Skin epidermis (tissue), 12 donors: Measurements from ENCODE around the gene DDX25.
"Not testable (repeated sequence)": the region's sequence is repeated elsewhere in the genome, so short reads cannot be mapped to it uniquely, and the experiment has no call there.

ENCODE experiments used
- H3K27ac ChIP-seq, 21 experiments: fragments of 200-600 bp; sonication (generic) in 11 of 21; one replicate each; pipeline ENCODE4 v1.5.0; 2020; ENCODE audit warnings: mild to moderate bottlenecking in 3 of 21, inconsistent platforms in 2 of 21, moderate library complexity in 2 of 21
- H3K4me3 ChIP-seq, 7 experiments: fragments of 200-600 bp; sonication (generic) in 2 of 7; one replicate each; pipeline ENCODE4 v1.5.0; 2020; ENCODE audit warnings: inconsistent platforms in 2 of 7, mild to moderate bottlenecking in 2 of 7, moderate library complexity in 1 of 7

DDX25 gene

GRCh38 chr11:125902277-125902926 lies 1.9 kb upstream of the DDX25 start:
- Histone ChIP-seq H3K4me3 (peak overlapping the region; percentile 49 to 73 (median 62)), H3K27ac (peak overlapping the region in 20 of 21 experiments; percentile 55 to 93 (median 86))

GRCh38 chr11:125902927-125903710 lies 1.2 kb upstream of the DDX25 start, which contains the start of gene PUS3:
Gene PUS3, minus strand, starts transcription at chr11:125903206. Its CDS starts 6,922 bp downstream, at chr11:125896284.
- Histone ChIP-seq H3K4me3 (peak within 1 kb of the TSS; percentile 49 to 73 (median 62)), H3K27ac (peak within 1 kb of the TSS in 20 of 21 experiments; percentile 55 to 93 (median 86))

GRCh38 chr11:125904678-125905077 lies 370 bp downstream of the DDX25 start:
- no peak overlapping the region for H3K27ac ChIP-seq
- H3K4me3 ChIP-seq, result peak overlapping the region in 3 of 7 experiments; percentile 49 to 69 (median 62)

GRCh38 chr11:125910226-125910849 lies 6.0 kb downstream of the DDX25 start:
- Histone ChIP-seq H3K4me3 (no peak overlapping the region), H3K27ac (peak overlapping the region in 1 of 21 experiments; percentile 20)

GRCh38 chr11:125914601-125915000 lies 10.3 kb downstream of the DDX25 start:
- H3K4me3 ChIP-seq, H3K27ac ChIP-seq: not testable (repeated sequence)

GRCh38 chr11:125916683-125917347 lies 12.5 kb downstream of the DDX25 start:
- Histone ChIP-seq H3K27ac (no peak overlapping the region), H3K4me3 (no peak overlapping the region)

GRCh38 chr11:125918140-125918840 lies 14.0 kb downstream of the DDX25 start:
- Histone ChIP-seq H3K27ac (no peak overlapping the region), H3K4me3 (no peak overlapping the region)

GRCh38 chr11:125921042-125921441 lies 16.7 kb downstream of the DDX25 start:
- H3K4me3 ChIP-seq, result no peak overlapping the region
- no peak overlapping the region for H3K27ac ChIP-seq

- no peak overlapping the region for H3K27ac ChIP-seq
- H3K4me3 ChIP-seq, result no peak overlapping the region
These were observed 17.8 kb downstream of the DDX25 start for GRCh38 chr11:125922156-125922555.

GRCh38 chr11:125923012-125923579 lies 18.8 kb downstream of the DDX25 start:
- Histone ChIP-seq H3K4me3 (no peak overlapping the region), H3K27ac (no peak overlapping the region)

GRCh38 chr11:125923633-125924032 lies 19.3 kb downstream of the DDX25 start:
- no peak overlapping the region for H3K4me3 ChIP-seq
- H3K27ac ChIP-seq, result no peak overlapping the region

GRCh38 chr11:125924384-125925007 lies 20.2 kb downstream of the DDX25 start:
- H3K4me3 ChIP-seq, result no peak overlapping the region

GRCh38 chr11:125925247-125925740 lies 21.0 kb downstream of the DDX25 start:
- no peak overlapping the region for H3K27ac ChIP-seq
- no peak overlapping the region for H3K4me3 ChIP-seq

More at GRCh38 chr11:125924384-125925007, 20.2 kb downstream of the DDX25 start:
- H3K27ac ChIP-seq, result no peak overlapping the region

GRCh38 chr11:125925804-125926203 lies 21.5 kb downstream of the DDX25 start:
- Histone ChIP-seq H3K4me3 (no peak overlapping the region), H3K27ac (no peak overlapping the region)

GRCh38 chr11:125926682-125927081 lies 22.4 kb downstream of the DDX25 start:
- H3K27ac ChIP-seq, result no peak overlapping the region
- H3K4me3 ChIP-seq, result no peak overlapping the region

GRCh38 chr11:125929445-125930075 lies 25.3 kb downstream of the DDX25 start:
- no peak overlapping the region for H3K4me3 ChIP-seq
- H3K27ac ChIP-seq, result no peak overlapping the region

- Histone ChIP-seq H3K27ac (peak overlapping the region in 1 of 21 experiments; percentile 25), H3K4me3 (no peak overlapping the region)
These were observed 25.8 kb downstream of the DDX25 start for GRCh38 chr11:125930076-125930450.

GRCh38 chr11:125931116-125931515 lies 26.8 kb downstream of the DDX25 start:
- H3K4me3 ChIP-seq, result no peak overlapping the region
- H3K27ac ChIP-seq, result no peak overlapping the region
